HFFc6 (cell line): ENCODE results near the gene UBE2R2. TPM values are rescaled to one million over a fixed set of nuclear protein-coding genes. Genes with fewer than 3 reads are reported as not detected.

ENCODE experiments used
- DNase-seq: peaks from one replicate; pipeline ENCODE4 v3.0.0-alpha.2; 2018
- H3K27ac Mint-ChIP-seq: 2 replicates; pipeline ENCODE4 v1.8.0; 2020; ENCODE audit warnings: mild to moderate bottlenecking, mixed read lengths
- H3K27me3 Mint-ChIP-seq: 2 replicates; pipeline ENCODE4 v1.8.0; 2021; ENCODE audit warnings: mild to moderate bottlenecking, moderate library complexity, mixed read lengths; ENCODE audit not compliant: insufficient read depth
- H3K36me3 Mint-ChIP-seq: 2 replicates; pipeline ENCODE4 v1.8.0; 2021; ENCODE audit warnings: low read depth, mixed read lengths
- H3K4me1 Mint-ChIP-seq: 2 replicates; pipeline ENCODE4 v1.8.0; 2020; ENCODE audit warnings: low read depth, mixed read lengths
- H3K4me3 Mint-ChIP-seq: 2 replicates; pipeline ENCODE4 v1.8.0; 2020; ENCODE audit warnings: mild to moderate bottlenecking, moderate library complexity, mixed read lengths
- H3K9me3 Mint-ChIP-seq: 2 replicates; pipeline ENCODE4 v1.8.0; 2020; ENCODE audit warnings: mild to moderate bottlenecking, mixed read lengths
- CTCF ChIP-seq: fragments of 200-600 bp; sonication (generic); IDR thresholded peaks from 2 replicates; pipeline ENCODE4 v1.5.0; 2021; ENCODE audit warnings: antibody characterized with exemption, mild to moderate bottlenecking
- total RNA-seq, 6 experiments: library from RNA; stranded (reverse); fragmentation: NEBNext Ultra II Directional; extraction: Animal tissue kit (Norgen Biotek cat#: 25700); gene quantifications; 2 replicates in 1 of 6; 3 replicates in 5 of 6; pipeline ENCODE4 v1.2.3, GENCODE V29; 2021

UBE2R2 gene
- total RNA-seq, 6 experiments from 2014 or later: 39.7 to 49.3 (median 46.6) TPM

- Mint-ChIP-seq H3K4me1 (peaks cover 8% of the 10 kb centered on the region), H3K27me3 (peaks cover 6% of the 10 kb centered on the region), H3K9me3 (no peaks in the 10 kb centered on the region), H3K27ac (no peak overlapping the region), H3K4me3 (no peak overlapping the region), H3K36me3 (peaks cover 43% of the 10 kb centered on the region)
- no peak for TF ChIP-seq CTCF
- no peak for DNase-seq
Observed at GRCh38 chr9:33931326-33931725, 114.4 kb downstream of the UBE2R2 start.

GRCh38 chr9:33932078-33932807, 115.3 kb downstream of the UBE2R2 start:
- DNase-seq: no peak
- peaks cover 6% of the 10 kb centered on the region for H3K27me3 Mint-ChIP-seq
- no peak overlapping the region for H3K27ac Mint-ChIP-seq
- H3K36me3 Mint-ChIP-seq: peaks cover 41% of the 10 kb centered on the region
- peaks cover 8% of the 10 kb centered on the region for H3K4me1 Mint-ChIP-seq
- H3K9me3 Mint-ChIP-seq: no peaks in the 10 kb centered on the region
- no peak overlapping the region for H3K4me3 Mint-ChIP-seq
- TF ChIP-seq CTCF: no peak

GRCh38 chr9:33934188-33934878, 117.4 kb downstream of the UBE2R2 start:
- Mint-ChIP-seq H3K27ac (no peak overlapping the region), H3K27me3 (peaks cover 1% of the 10 kb centered on the region; the same call in 1 of the 2 replicates), H3K4me3 (no peak overlapping the region), H3K36me3 (peaks cover 41% of the 10 kb centered on the region), H3K9me3 (no peaks in the 10 kb centered on the region), H3K4me1 (peaks cover 8% of the 10 kb centered on the region)
- no peak for TF ChIP-seq CTCF
- DNase-seq: no peak

- H3K4me1 Mint-ChIP-seq: peaks cover 17% of the 10 kb centered on the region
- H3K27me3 Mint-ChIP-seq: no peaks in the 10 kb centered on the region; the same call in 1 of the 2 replicates
- H3K36me3 Mint-ChIP-seq: peaks cover 37% of the 10 kb centered on the region
- H3K27ac Mint-ChIP-seq: no peak overlapping the region
- DNase-seq: no peak
- no peak for TF ChIP-seq CTCF
- no peak overlapping the region for H3K4me3 Mint-ChIP-seq
- H3K9me3 Mint-ChIP-seq: no peaks in the 10 kb centered on the region
Observed at GRCh38 chr9:33939924-33940874, 123.2 kb downstream of the UBE2R2 start.

- Mint-ChIP-seq H3K36me3 (peaks cover 42% of the 10 kb centered on the region), H3K27me3 (no peaks in the 10 kb centered on the region), H3K9me3 (no peaks in the 10 kb centered on the region), H3K4me1 (peaks cover 39% of the 10 kb centered on the region), H3K27ac (peak overlapping the region; percentile 88), H3K4me3 (no peak overlapping the region)
- DNase-seq: peak; percentile 79
- peak; percentile 76 for TF ChIP-seq CTCF
Observed at GRCh38 chr9:33942471-33943083, 125.6 kb downstream of the UBE2R2 start.
